Neural crest cell (in vitro differentiated cells): ENCODE results near the gene MVP. TPM values are rescaled to one million over a fixed set of nuclear protein-coding genes. Genes with fewer than 3 reads are reported as not detected.
A peak's percentile ranks its signal among the peaks of the same experiment; 100 is the strongest.
"Not testable (repeated sequence)": the region's sequence is repeated elsewhere in the genome, so short reads cannot be mapped to it uniquely, and the experiment has no call there.

Source experiments
- DNase-seq: peaks from one replicate; pipeline ENCODE4 v3.0.0; 2021; ENCODE audit warnings: low read depth, mixed read lengths, low spot score
- H3K27ac Mint-ChIP-seq: one replicate; pipeline ENCODE4 v1.8.0; 2021; ENCODE audit warnings: mild to moderate bottlenecking, mixed read lengths; ENCODE audit not compliant: unreplicated experiment
- H3K27me3 Mint-ChIP-seq: 2 replicates; pipeline ENCODE4 v1.8.0; 2021; ENCODE audit warnings: low read depth, mild to moderate bottlenecking, mixed read lengths
- H3K36me3 Mint-ChIP-seq: 2 replicates; pipeline ENCODE4 v1.8.0; 2021; ENCODE audit warnings: low read depth, mild to moderate bottlenecking, mixed read lengths
- H3K4me1 Mint-ChIP-seq: 2 replicates; pipeline ENCODE4 v1.8.0; 2021; ENCODE audit warnings: mixed read lengths
- H3K4me3 Mint-ChIP-seq: one replicate; pipeline ENCODE4 v1.8.0; 2021; ENCODE audit warnings: mild to moderate bottlenecking, mixed read lengths
- H3K9me3 Mint-ChIP-seq: 2 replicates; pipeline ENCODE4 v1.8.0; 2021; ENCODE audit warnings: mixed read lengths
- long read RNA-seq: library from polyadenylated mRNA; unstranded; transcript quantifications from one replicate; pipeline ENCODE4 v2.0.0, GENCODE V29; 2020
- total RNA-seq: library from RNA; stranded (reverse); gene quantifications from 2 replicates; pipeline ENCODE4 v1.2.1, GENCODE V29; 2021
- TF ChIP-seq, protein P1 (sequence below): fragments of 200-600 bp; sonication (generic); conservative IDR thresholded peaks from 2 replicates; pipeline ENCODE4 v1.5.0; 2021; ENCODE audit warnings: antibody characterized with exemption, mild to moderate bottlenecking

The MVP gene
- total RNA-seq: 1.6 and 2.1 TPM in 2 replicates
- long read RNA-seq: 0 reads

DNA sequence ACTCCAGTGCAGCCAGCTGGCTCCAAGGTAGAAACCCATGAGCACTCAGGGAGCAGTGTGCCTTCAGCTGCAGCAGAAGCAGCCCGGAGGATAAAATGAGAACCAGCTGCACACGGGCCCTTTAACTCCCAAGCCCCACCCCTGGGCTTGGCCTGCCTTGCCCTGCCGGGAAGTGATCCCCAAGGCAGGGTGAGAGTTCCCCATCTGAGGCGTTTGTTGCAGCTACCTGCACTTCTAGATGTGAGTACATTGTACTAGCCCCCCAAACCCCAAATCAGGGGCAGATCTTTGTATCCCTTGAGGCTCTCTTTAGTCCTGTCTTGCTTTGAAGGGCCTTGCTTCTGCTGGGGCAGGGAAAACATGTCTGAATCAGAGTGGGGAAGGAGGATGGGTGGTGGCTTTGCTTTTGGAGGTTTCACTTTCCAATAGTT, at the start of gene MVP:
Gene MVP, plus strand, starts transcription at position 192 of the 431 bp plus-strand sequence. CDS start 10,088 bp downstream, outside the sequence.
- Mint-ChIP-seq H3K27me3 (peaks cover 4% of the 10 kb centered on the region), H3K27ac (no peak within 1 kb of the TSS), H3K4me3 (peak within 1 kb of the TSS; percentile 38), H3K4me1 (peaks cover 50% of the 10 kb centered on the region), H3K9me3 (no peaks in the 10 kb centered on the region), H3K36me3 (peaks cover 11% of the 10 kb centered on the region)
- DNase-seq: no peak
- TF ChIP-seq, protein P1, sequence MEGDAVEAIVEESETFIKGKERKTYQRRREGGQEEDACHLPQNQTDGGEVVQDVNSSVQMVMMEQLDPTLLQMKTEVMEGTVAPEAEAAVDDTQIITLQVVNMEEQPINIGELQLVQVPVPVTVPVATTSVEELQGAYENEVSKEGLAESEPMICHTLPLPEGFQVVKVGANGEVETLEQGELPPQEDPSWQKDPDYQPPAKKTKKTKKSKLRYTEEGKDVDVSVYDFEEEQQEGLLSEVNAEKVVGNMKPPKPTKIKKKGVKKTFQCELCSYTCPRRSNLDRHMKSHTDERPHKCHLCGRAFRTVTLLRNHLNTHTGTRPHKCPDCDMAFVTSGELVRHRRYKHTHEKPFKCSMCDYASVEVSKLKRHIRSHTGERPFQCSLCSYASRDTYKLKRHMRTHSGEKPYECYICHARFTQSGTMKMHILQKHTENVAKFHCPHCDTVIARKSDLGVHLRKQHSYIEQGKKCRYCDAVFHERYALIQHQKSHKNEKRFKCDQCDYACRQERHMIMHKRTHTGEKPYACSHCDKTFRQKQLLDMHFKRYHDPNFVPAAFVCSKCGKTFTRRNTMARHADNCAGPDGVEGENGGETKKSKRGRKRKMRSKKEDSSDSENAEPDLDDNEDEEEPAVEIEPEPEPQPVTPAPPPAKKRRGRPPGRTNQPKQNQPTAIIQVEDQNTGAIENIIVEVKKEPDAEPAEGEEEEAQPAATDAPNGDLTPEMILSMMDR: no peak

DNA sequence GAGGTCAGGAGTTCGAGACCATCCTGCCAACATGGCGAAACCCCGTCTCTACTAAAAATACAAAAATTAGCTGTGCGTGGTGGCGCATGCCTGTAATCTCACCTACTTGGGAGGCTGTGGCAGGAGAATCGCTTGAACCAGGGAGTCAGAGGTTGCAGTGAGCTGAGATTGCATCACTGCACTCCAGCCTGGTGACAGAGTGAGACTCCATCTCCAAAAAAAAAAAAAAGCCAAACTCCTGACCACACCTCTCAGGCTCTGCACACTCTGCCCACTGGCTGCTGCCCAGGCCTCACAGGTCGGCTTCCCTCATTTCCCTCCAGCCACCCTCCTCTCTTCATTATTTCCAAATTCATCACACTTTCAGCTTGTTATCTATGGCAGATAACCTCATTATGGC, 47.9 kb upstream of the MVP start:
- H3K27me3 Mint-ChIP-seq, H3K9me3 Mint-ChIP-seq, H3K27ac Mint-ChIP-seq, H3K4me1 Mint-ChIP-seq, H3K36me3 Mint-ChIP-seq, H3K4me3 Mint-ChIP-seq, DNase-seq: not testable (repeated sequence)

DNA sequence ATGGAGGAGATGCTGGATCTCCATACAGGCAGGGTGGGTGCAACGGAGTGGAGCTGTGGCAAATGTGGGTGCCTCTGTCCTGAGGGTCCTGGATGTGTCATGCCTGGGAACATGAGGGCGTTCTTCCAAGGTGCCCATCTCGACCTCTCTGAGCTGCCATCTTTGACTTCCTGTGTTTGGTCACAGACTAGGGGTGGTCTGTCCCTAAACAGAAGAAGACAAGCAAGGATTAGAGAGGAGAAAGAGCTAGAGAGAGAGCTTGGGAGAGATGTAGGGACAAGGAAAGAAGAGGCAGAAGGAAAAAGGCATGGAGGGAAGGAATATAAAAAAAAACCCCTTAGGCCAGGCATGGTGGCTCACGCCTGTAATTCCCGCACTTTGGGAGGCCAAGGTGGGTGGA, 45.5 kb upstream of the MVP start:
- Mint-ChIP-seq H3K27me3 (peaks cover 18% of the 10 kb centered on the region), H3K27ac (no peak overlapping the region), H3K9me3 (no peaks in the 10 kb centered on the region), H3K36me3 (no peaks in the 10 kb centered on the region), H3K4me3 (no peak overlapping the region), H3K4me1 (no peaks in the 10 kb centered on the region)
- TF ChIP-seq, protein P1: no peak
- no peak for DNase-seq

DNA sequence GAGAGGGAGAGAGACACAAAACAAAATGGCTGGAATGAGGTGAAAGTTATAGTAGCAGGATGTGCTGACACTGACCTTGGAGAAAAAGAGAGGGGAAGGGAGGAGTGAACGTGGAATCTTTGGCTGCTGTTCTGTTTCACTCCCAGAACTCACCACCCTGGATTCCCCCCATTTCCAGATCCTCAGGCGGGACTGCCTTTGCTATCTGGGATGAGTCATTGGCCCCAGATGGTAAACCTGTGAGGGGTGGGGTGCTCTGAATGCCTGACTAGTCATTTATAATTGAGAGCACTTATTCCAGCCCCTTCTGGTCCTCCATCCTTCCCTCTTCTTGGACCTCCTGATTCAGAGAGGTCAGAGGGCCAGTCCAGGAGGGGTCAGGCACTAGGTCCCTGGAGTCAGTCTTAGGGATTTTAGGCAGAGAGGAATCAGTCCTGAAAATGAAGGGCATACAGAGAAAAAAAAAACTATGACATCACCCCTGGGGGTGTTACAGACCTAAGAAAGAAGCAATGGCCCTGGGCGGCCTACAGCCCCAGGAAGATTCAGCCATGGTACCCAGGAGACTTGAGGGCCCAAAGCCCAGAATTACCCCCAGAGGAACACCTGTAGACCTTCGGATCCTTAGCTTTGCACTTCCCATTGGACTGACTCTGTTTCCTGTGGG, 44.4 kb upstream of the MVP start:
- Mint-ChIP-seq H3K4me1 (no peaks in the 10 kb centered on the region), H3K27me3 (peaks cover 25% of the 10 kb centered on the region), H3K27ac (no peak overlapping the region), H3K9me3 (no peaks in the 10 kb centered on the region), H3K4me3 (no peak overlapping the region), H3K36me3 (no peaks in the 10 kb centered on the region)
- no peak for DNase-seq
- TF ChIP-seq, protein P1: no peak

DNA sequence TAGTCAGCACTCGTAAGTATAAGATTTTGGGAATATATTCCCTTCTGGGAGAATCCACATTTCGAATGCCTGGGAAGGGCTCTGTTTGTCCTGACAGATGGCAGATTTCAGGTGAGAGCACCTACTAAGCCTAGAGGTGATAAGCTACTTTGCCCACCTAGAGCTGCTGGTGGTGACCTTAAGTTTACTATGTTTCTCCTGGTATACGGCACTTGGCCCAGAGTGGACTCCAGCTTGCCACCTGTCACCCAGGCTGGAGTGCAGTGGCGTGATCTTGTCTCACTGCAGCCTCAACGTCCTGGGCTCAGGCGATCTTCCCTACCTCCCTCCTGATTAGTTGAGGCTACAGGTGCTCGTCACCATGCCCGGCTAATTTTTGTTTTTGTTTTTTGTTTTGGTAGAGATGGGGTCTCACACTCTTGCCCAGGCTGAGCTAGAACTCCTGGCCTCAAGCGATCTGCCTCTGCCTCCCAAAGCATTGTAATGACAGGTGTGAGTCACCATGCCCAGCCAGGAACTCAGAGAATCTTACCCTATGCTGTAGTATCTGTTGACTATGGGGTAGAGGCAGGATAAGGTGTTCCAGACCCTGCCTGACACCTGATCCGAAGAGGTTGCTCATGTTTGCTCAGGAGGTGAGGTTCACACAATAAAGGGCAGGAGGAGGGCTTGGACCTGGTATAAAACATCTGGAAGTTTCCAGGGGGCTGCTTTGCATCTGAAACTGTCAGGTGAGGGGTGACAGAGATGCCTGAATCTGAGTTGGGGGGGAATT, 42.5 kb upstream of the MVP start, which contains the start of gene ZG16:
Gene ZG16, plus strand, starts transcription at position 681 of the 775 bp plus-strand sequence. CDS start 1,011 bp downstream, outside the sequence.
- H3K4me3 Mint-ChIP-seq: no peak within 1 kb of the TSS
- H3K9me3 Mint-ChIP-seq: no peaks in the 10 kb centered on the region
- peak within 1 kb of the TSS; percentile 75 for H3K27ac Mint-ChIP-seq
- peaks cover 30% of the 10 kb centered on the region for H3K27me3 Mint-ChIP-seq
- H3K36me3 Mint-ChIP-seq: no peaks in the 10 kb centered on the region
- TF ChIP-seq, protein P1: no peak
- H3K4me1 Mint-ChIP-seq: no peaks in the 10 kb centered on the region
- no peak for DNase-seq

DNA sequence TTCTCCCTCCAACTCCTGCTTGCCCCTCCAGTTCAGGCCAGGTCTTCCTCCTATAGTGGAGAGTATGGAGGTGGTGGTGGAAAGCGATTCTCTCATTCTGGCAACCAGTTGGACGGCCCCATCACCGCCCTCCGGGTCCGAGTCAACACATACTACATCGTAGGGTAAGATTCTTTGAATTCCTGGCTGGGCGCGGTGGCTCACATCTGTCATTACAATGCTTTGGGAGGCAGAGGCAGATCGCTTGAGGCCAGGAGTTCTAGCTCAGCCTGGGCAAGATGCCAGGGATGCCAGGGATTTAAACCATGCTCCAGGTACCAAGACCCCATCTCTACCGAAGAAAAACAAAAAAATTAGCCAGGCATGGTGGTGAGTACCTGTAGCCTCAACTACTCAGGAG, 40.8 kb upstream of the MVP start:
- no peaks in the 10 kb centered on the region for H3K36me3 Mint-ChIP-seq
- no peak overlapping the region for H3K27ac Mint-ChIP-seq
- DNase-seq: no peak
- H3K4me1 Mint-ChIP-seq: peaks cover 9% of the 10 kb centered on the region
- no peak overlapping the region for H3K4me3 Mint-ChIP-seq
- H3K27me3 Mint-ChIP-seq: peaks cover 30% of the 10 kb centered on the region
- no peaks in the 10 kb centered on the region for H3K9me3 Mint-ChIP-seq
- TF ChIP-seq, protein P1: no peak

DNA sequence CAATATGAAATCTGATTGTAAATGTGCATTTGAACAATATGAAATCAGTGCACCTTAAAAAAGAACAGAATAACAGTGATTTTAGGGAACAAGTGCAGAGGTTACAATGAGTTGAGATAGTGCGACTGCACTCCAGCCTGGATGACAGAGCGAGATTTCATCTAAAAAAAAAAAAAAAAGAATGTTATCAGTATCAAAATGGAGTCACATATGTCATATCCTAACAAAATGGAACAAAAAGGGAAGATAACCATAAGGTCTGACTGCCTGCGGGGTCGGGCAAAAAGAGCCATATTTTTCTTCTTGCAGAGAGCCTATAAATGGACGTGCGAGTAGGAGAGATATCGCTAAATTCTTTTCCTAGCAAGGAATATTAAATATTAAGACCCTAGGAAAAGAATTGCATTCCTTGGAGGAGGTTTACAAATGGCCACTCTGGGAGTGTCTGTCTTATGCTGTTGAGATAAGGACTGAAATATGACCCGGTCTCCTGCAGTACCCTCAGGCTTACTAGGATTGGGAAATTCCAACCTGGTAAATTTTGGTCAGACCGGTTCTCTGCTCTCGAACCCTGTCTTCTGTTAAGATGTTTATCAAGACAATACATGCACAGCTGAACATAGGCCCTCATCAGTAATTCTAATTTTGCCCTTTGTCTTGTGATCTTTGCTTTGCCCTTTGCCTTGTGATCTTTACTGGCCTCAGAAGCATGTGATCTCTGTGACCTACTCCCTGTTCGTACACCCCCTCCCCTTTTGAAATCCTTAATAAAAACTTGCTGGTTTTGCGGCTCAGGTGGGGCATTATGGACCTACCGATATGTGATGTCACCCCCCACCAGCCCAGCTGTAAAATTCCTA, 36.9 kb upstream of the MVP start:
- Mint-ChIP-seq H3K27me3 (peaks cover 24% of the 10 kb centered on the region), H3K4me1 (peaks cover 19% of the 10 kb centered on the region)
- H3K36me3 Mint-ChIP-seq, DNase-seq, H3K9me3 Mint-ChIP-seq, H3K27ac Mint-ChIP-seq, H3K4me3 Mint-ChIP-seq: not testable (repeated sequence)
